Measurements from ENCODE around the gene CUL4B. TPM values are rescaled to one million over a fixed set of nuclear protein-coding genes. Genes with fewer than 3 reads are reported as not detected.

CUL4B gene
- total and polyA plus RNA-seq, 2 experiments from 2014 or later = 22.9 to 32.2 TPM

DNA sequence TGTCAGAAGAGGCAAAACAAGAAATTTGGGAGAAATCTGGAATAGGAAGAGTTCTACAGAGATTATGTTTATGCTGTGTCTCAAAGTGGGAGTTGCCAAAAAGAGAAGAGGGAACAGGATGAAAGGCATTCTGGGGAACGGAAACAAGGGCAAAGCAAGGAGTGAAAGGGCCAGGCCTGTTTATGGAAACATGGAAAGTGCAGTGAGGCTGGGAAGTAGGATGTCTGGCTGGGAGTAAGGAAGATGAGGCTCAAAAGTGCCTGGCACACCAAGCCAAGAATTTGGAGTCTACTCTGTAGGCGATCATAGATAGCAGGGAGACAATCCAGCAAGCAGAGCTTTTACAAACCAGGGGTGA, 1.8 kb upstream of the CUL4B start:
- H3K4me3 ChIP-seq = no peak overlapping the region
- DNase-seq (ENCODE audit: low read depth in 1 of 2, low spot score in 1 of 2) = no peak
- peaks cover 2% of the 10 kb centered on the region for H3K9me3 ChIP-seq (ENCODE audit: low read depth)
- H3K27ac ChIP-seq = no peak overlapping the region
- no peaks in the 10 kb centered on the region for H3K4me1 ChIP-seq (ENCODE audit: low read depth)
- no peaks in the 10 kb centered on the region for H3K36me3 ChIP-seq
- no peaks in the 10 kb centered on the region for H3K27me3 ChIP-seq
- TF ChIP-seq CTCF (IDR thresholded peaks at IDR 0.05; ENCODE audit: low read depth, low read length) = no peak

- H3K4me1 ChIP-seq (ENCODE audit: low read depth) = no peaks in the 10 kb centered on the region
- no peak for DNase-seq (ENCODE audit: low read depth in 1 of 2, low spot score in 1 of 2)
- no peaks in the 10 kb centered on the region for H3K27me3 ChIP-seq
- peak overlapping the region; percentile 65 for H3K4me3 ChIP-seq
- peak overlapping the region; percentile 100 for H3K27ac ChIP-seq
- H3K36me3 ChIP-seq = no peaks in the 10 kb centered on the region
- TF ChIP-seq CTCF (IDR thresholded peaks at IDR 0.05; ENCODE audit: low read depth, low read length) = no peak
- H3K9me3 ChIP-seq (ENCODE audit: low read depth) = peaks cover 2% of the 10 kb centered on the region
Measured at GRCh38 chrX:120561634-120562568, 1.1 kb upstream of the CUL4B start.

DNA sequence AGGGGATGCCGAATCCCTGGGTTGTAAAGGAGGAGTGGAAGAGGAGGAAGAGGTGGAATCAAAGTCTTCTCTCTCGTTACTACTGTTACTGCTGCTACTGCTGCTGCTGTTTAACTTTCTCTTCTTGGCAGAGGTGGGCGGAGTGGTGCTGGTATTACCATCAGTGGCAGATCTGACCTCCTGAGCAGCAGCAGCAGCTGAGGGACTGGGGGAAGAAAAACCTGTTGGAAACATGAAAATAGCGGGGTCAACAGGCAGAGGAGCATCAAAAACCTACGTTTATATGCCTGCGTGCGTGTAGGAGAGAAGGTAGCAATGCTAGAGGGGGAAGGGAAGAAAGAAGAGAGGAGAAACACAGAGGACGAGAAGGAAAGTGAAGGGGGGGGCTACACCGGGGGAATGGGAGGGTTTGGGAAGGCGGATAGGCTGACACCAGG, 339 bp downstream of the CUL4B start:
- Histone ChIP-seq H3K27ac (peak overlapping the region; percentile 100), H3K9me3 (ENCODE audit: low read depth) (peaks cover 2% of the 10 kb centered on the region), H3K4me3 (peak overlapping the region; percentile 65), H3K36me3 (peaks cover under 1% of the 10 kb centered on the region), H3K4me1 (ENCODE audit: low read depth) (no peaks in the 10 kb centered on the region), H3K27me3 (no peaks in the 10 kb centered on the region)
- TF ChIP-seq CTCF (IDR thresholded peaks at IDR 0.05; ENCODE audit: low read depth, low read length) = no peak
- peak; percentile 39 to 50 for DNase-seq (ENCODE audit: low read depth in 1 of 2, low spot score in 1 of 2)

DNA sequence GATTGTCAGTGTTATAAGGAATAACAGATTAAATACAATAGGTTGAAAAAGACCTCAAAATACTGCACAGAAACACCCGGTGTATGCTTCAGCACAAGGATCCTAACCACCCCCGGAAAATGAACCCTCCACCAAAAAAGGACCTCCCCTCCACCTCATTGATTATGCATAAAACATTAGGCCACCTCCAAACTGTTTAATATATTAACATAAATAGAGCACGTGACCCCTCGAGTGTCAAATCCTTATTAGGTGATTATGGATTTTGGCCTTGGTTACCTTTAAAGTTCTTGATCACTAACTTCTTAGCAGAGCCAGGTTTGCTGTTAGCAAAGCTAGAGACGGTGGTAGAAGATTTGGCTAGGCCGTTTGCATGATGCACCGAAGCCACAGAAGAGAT, 958 bp downstream of the CUL4B start:
- Histone ChIP-seq H3K4me1 (ENCODE audit: low read depth) (no peaks in the 10 kb centered on the region), H3K27ac (peak overlapping the region; percentile 100), H3K4me3 (peak overlapping the region; percentile 65), H3K9me3 (ENCODE audit: low read depth) (peaks cover 2% of the 10 kb centered on the region), H3K36me3 (peaks cover 3% of the 10 kb centered on the region), H3K27me3 (no peaks in the 10 kb centered on the region)
- TF ChIP-seq CTCF (IDR thresholded peaks at IDR 0.05; ENCODE audit: low read depth, low read length) = no peak
- DNase-seq (ENCODE audit: low read depth in 1 of 2, low spot score in 1 of 2) = peak; percentile 13 to 35

DNA sequence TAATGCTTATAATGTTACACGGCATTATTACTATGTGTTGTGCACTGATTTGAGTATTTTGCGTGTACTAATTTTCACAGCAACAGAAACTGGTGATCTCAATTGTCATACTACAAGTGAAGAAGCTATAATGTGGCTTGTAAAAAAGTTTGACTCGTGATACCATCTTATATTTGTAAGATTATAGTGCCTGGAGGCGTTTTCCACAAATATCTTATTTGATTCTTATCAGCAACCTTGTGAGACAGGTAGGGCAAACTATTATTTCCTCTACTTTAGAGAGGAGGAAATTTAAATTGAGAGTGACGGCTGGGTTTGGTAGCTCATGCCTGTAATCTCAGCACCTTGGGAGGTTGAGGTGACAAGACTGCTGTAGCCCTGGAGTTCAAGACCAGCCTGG, 4.5 kb downstream of the CUL4B start:
- H3K27ac ChIP-seq = no peak overlapping the region
- H3K4me1 ChIP-seq (ENCODE audit: low read depth) = no peaks in the 10 kb centered on the region
- no peaks in the 10 kb centered on the region for H3K27me3 ChIP-seq
- no peak for TF ChIP-seq CTCF (IDR thresholded peaks at IDR 0.05; ENCODE audit: low read depth, low read length)
- peaks cover 3% of the 10 kb centered on the region for H3K36me3 ChIP-seq
- peaks cover 2% of the 10 kb centered on the region for H3K9me3 ChIP-seq (ENCODE audit: low read depth)
- no peak for DNase-seq (ENCODE audit: low read depth in 1 of 2, low spot score in 1 of 2)
- no peak overlapping the region for H3K4me3 ChIP-seq

Data from cardiac muscle cell (in vitro differentiated cells and primary cell).